ENCODE results near the gene IGF1. TPM values are rescaled to one million over a fixed set of nuclear protein-coding genes. Genes with fewer than 3 reads are reported as not detected.

The IGF1 gene
- total RNA-seq, 1 experiment from 2014 or later = 0.42 TPM

DNA sequence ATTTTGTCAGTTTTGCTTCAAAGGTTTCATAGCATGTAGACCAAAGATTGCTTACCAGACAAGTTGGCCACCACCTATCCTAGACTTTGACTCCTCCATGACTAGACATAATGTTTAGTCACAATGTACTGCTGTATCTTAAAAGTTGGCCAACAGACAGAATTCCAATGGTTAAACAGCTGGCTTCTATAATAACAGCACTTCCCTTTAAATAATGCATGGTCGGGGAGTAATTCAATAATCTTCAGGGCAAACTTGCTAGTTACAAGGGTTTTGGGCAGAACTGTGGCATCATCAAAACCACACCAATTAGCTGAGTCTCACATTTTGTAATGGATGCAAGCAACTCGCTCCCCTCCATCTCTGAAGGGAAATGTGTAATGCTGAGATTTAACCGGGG, 56.9 kb downstream of the IGF1 start:
- Histone ChIP-seq H3K27me3 (ENCODE audit: insufficient read depth, low read length) (no peaks in the 10 kb centered on the region), H3K79me2 (ENCODE audit: insufficient read depth, low read length) (no peaks in the 10 kb centered on the region), H3K36me3 (ENCODE audit: control insufficient read depth in 1 of 2, insufficient read depth in 2 of 2, low read length in 2 of 2) (no peaks in the 10 kb centered on the region), H3K4me3 (replicated peaks in 1 of 2; ENCODE audit: low read depth in 1 of 2, low read length in 2 of 2) (no peak overlapping the region), H4K20me1 (ENCODE audit: insufficient read depth) (no peaks in the 10 kb centered on the region), H3K4me2 (ENCODE audit: low read length) (no peak overlapping the region), H3K9me2 (ENCODE audit: insufficient read depth) (no peaks in the 10 kb centered on the region), H3K9me3 (ENCODE audit: control insufficient read depth in 1 of 2, insufficient read depth in 1 of 2, low read depth in 1 of 2, low read length in 2 of 2) (no peaks in the 10 kb centered on the region), H3K27ac (ENCODE audit: low read depth, low read length) (no peak overlapping the region), H3K9ac (ENCODE audit: low read length) (no peak overlapping the region), H2AFZ (ENCODE audit: low read depth, low read length, poor library complexity, severe bottlenecking) (no peak overlapping the region), H3K4me1 (ENCODE audit: control insufficient read depth in 1 of 2, insufficient read depth in 2 of 2, low read length in 2 of 2) (no peaks in the 10 kb centered on the region)
- intact Hi-C loops (cut with micrococcal nuclease) = no loop called here
- ChIA-PET RAD21 (ENCODE audit: low non-redundant PET in 1 of 2, low total read pairs in 2 of 2, uncharacterized antibody in 2 of 2, unreplicated experiment in 2 of 2) (no interaction called here), POLR2A (no interaction called here), CTCF (no interaction called here)
- ATAC-seq = no peak
- TF ChIP-seq POLR2A (IDR thresholded peaks at IDR 0.05; ENCODE audit: borderline replicate concordance, extremely low read depth, insufficient read depth, insufficient read length) (no peak), CBX3 (IDR thresholded peaks at IDR 0.05; ENCODE audit: low read depth) (no peak), POLR2AphosphoS5 (IDR thresholded peaks at IDR 0.05; ENCODE audit: low read depth, low read length) (no peak), SP1 (IDR thresholded peaks at IDR 0.05; ENCODE audit: low read depth) (no peak), EGR1 (IDR thresholded peaks at IDR 0.05; ENCODE audit: low read depth) (no peak), JUND (IDR thresholded peaks at IDR 0.05) (no peak), EZH2phosphoT487 (IDR thresholded peaks at IDR 0.05; ENCODE audit: borderline replicate concordance) (no peak), ZFX (IDR thresholded peaks at IDR 0.05) (no peak), SRF (IDR thresholded peaks at IDR 0.05; ENCODE audit: low read depth) (no peak), FOSL1 (IDR thresholded peaks at IDR 0.05; ENCODE audit: low read depth) (no peak), CEBPB (IDR thresholded peaks at IDR 0.05; ENCODE audit: low read depth) (no peak), EZH2 (IDR thresholded peaks at IDR 0.05) (no peak), YY1 (IDR thresholded peaks at IDR 0.05; ENCODE audit: extremely low read depth, insufficient replicate concordance, low read depth, low read length) (no peak), ZNF274 (IDR thresholded peaks at IDR 0.05; ENCODE audit: low read depth, low read length) (no peak), SIN3A (IDR thresholded peaks at IDR 0.05; ENCODE audit: low read depth) (no peak)
- TF ChIP-seq, protein P1, sequence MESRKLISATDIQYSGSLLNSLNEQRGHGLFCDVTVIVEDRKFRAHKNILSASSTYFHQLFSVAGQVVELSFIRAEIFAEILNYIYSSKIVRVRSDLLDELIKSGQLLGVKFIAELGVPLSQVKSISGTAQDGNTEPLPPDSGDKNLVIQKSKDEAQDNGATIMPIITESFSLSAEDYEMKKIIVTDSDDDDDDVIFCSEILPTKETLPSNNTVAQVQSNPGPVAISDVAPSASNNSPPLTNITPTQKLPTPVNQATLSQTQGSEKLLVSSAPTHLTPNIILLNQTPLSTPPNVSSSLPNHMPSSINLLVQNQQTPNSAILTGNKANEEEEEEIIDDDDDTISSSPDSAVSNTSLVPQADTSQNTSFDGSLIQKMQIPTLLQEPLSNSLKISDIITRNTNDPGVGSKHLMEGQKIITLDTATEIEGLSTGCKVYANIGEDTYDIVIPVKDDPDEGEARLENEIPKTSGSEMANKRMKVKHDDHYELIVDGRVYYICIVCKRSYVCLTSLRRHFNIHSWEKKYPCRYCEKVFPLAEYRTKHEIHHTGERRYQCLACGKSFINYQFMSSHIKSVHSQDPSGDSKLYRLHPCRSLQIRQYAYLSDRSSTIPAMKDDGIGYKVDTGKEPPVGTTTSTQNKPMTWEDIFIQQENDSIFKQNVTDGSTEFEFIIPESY (IDR thresholded peaks at IDR 0.05; ENCODE audit: extremely low read depth, insufficient replicate concordance, low read length) = no peak
- TF ChIP-seq, protein P2, sequence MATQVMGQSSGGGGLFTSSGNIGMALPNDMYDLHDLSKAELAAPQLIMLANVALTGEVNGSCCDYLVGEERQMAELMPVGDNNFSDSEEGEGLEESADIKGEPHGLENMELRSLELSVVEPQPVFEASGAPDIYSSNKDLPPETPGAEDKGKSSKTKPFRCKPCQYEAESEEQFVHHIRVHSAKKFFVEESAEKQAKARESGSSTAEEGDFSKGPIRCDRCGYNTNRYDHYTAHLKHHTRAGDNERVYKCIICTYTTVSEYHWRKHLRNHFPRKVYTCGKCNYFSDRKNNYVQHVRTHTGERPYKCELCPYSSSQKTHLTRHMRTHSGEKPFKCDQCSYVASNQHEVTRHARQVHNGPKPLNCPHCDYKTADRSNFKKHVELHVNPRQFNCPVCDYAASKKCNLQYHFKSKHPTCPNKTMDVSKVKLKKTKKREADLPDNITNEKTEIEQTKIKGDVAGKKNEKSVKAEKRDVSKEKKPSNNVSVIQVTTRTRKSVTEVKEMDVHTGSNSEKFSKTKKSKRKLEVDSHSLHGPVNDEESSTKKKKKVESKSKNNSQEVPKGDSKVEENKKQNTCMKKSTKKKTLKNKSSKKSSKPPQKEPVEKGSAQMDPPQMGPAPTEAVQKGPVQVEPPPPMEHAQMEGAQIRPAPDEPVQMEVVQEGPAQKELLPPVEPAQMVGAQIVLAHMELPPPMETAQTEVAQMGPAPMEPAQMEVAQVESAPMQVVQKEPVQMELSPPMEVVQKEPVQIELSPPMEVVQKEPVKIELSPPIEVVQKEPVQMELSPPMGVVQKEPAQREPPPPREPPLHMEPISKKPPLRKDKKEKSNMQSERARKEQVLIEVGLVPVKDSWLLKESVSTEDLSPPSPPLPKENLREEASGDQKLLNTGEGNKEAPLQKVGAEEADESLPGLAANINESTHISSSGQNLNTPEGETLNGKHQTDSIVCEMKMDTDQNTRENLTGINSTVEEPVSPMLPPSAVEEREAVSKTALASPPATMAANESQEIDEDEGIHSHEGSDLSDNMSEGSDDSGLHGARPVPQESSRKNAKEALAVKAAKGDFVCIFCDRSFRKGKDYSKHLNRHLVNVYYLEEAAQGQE (IDR thresholded peaks at IDR 0.05; ENCODE audit: low read depth) = no peak
- TF ChIP-seq, protein P3, sequence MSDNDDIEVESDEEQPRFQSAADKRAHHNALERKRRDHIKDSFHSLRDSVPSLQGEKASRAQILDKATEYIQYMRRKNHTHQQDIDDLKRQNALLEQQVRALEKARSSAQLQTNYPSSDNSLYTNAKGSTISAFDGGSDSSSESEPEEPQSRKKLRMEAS (IDR thresholded peaks at IDR 0.05) = no peak
- TF ChIP-seq, protein P4, sequence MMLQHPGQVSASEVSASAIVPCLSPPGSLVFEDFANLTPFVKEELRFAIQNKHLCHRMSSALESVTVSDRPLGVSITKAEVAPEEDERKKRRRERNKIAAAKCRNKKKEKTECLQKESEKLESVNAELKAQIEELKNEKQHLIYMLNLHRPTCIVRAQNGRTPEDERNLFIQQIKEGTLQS (IDR thresholded peaks at IDR 0.05) = no peak
- no peak for DNase-seq (ENCODE audit: low read depth, low spot score)
- no TSS peak for BruUV-seq (replicated peaks)
